ENCODE data around the gene ZFAND3.

- TF ChIP-seq ZNF274 (IDR thresholded peaks at IDR 0.05; ENCODE audit: insufficient read depth, insufficient read length) (no peak), RAD21 (IDR thresholded peaks at IDR 0.05; ENCODE audit: insufficient read depth, low read depth, low read length) (no peak), EP300 (IDR thresholded peaks at IDR 0.05; ENCODE audit: borderline replicate concordance in 1 of 2, control insufficient read depth in 1 of 2, low read depth in 2 of 2, low read length in 2 of 2) (no peak), ZNF24 (IDR thresholded peaks at IDR 0.05) (no peak), POLR2A (IDR thresholded peaks at IDR 0.05; ENCODE audit: low read depth, low read length) (no peak), RB1 (IDR thresholded peaks at IDR 0.05; ENCODE audit: borderline replicate concordance) (no peak)
- TF ChIP-seq, protein P1, sequence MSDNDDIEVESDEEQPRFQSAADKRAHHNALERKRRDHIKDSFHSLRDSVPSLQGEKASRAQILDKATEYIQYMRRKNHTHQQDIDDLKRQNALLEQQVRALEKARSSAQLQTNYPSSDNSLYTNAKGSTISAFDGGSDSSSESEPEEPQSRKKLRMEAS (IDR thresholded peaks at IDR 0.05; ENCODE audit: low read depth, low read length): no peak
- TF ChIP-seq, protein P2, sequence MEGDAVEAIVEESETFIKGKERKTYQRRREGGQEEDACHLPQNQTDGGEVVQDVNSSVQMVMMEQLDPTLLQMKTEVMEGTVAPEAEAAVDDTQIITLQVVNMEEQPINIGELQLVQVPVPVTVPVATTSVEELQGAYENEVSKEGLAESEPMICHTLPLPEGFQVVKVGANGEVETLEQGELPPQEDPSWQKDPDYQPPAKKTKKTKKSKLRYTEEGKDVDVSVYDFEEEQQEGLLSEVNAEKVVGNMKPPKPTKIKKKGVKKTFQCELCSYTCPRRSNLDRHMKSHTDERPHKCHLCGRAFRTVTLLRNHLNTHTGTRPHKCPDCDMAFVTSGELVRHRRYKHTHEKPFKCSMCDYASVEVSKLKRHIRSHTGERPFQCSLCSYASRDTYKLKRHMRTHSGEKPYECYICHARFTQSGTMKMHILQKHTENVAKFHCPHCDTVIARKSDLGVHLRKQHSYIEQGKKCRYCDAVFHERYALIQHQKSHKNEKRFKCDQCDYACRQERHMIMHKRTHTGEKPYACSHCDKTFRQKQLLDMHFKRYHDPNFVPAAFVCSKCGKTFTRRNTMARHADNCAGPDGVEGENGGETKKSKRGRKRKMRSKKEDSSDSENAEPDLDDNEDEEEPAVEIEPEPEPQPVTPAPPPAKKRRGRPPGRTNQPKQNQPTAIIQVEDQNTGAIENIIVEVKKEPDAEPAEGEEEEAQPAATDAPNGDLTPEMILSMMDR (IDR thresholded peaks at IDR 0.05 in 2 of 3, conservative IDR thresholded peaks at IDR 0.05 in 1 of 3; ENCODE audit: control insufficient read depth in 2 of 3, extremely low read depth in 1 of 3, insufficient read depth in 1 of 3, low read depth in 3 of 3, low read length in 3 of 3): no peak
Measured at GRCh38 chr6:37981626-37982025, 162.1 kb downstream of the ZFAND3 start.
